Astrocyte of the cerebellum (primary cell): ENCODE measurements around the gene ADRA2C.

Experiments
- DNase-seq: peaks from one replicate; pipeline ENCODE4 v3.0.0-alpha.2; 2011; ENCODE audit warnings: low read depth
- H3K4me3 ChIP-seq: 2 replicates; pipeline ENCODE4 v1.5.1; 2011; ENCODE audit warnings: mild to moderate bottlenecking, low read depth, low read length, moderate library complexity
- in situ Hi-C: cut with HindIII; loops from 2 replicates; pipeline ENCODE4 v1.10.0; 2017; ENCODE audit warnings: low sequenced_read_pairs
- TF ChIP-seq, protein P1 (sequence below): IDR thresholded peaks from 2 replicates; pipeline ENCODE4 v1.5.1; 2012; ENCODE audit warnings: low read length, low read depth, moderate library complexity, mild to moderate bottlenecking; ENCODE audit errors: missing control alignments

The ADRA2C gene

DNA sequence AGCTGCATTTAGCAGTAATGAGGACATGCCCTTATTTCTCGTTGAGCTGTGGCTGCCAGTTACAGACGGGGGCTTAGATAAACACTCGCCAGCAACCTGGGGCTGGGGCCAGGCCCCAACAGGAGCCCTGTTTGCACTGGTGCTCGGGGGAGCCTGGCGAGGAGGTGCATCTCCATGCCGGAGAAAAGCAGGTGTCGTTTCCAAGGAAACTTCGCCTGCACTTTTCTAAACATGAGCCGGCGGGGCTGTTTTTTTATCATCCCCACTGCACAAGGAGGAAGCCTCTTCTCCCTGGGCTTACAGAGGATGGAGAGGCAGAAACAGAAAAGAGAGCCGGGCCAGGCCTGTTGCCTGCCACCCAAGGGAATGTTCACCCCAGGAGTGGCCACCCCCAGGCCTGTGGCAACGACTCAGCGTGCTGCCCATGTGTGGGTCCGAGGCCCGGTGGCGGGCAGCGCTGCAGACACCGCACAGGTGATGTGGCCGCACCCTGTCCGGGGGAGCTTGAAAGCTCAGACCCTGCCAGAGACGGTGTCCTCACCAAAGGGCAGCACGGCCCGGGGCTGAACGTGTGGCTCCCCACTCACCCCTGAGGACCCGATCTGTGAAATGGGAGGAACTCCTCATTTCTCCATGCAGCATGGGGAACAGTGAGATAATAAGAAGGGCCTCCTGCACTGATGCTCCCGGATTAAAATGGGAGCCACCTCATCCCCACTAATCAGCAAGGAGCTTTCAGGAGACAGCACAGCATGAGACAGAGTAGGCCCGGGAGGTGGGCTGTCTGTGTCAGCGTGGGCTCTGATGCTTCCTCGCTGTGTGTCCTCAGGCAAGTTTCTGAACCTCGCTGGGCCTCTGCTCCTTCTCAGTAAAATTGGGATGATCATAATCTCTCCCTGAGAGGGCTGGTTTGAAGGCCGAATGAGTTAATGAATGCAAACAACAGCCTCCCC is 33.8 kb upstream of the ADRA2C start:
- no peak for DNase-seq
- TF ChIP-seq, protein P1, sequence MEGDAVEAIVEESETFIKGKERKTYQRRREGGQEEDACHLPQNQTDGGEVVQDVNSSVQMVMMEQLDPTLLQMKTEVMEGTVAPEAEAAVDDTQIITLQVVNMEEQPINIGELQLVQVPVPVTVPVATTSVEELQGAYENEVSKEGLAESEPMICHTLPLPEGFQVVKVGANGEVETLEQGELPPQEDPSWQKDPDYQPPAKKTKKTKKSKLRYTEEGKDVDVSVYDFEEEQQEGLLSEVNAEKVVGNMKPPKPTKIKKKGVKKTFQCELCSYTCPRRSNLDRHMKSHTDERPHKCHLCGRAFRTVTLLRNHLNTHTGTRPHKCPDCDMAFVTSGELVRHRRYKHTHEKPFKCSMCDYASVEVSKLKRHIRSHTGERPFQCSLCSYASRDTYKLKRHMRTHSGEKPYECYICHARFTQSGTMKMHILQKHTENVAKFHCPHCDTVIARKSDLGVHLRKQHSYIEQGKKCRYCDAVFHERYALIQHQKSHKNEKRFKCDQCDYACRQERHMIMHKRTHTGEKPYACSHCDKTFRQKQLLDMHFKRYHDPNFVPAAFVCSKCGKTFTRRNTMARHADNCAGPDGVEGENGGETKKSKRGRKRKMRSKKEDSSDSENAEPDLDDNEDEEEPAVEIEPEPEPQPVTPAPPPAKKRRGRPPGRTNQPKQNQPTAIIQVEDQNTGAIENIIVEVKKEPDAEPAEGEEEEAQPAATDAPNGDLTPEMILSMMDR: no peak
- in situ Hi-C loops: loop anchor here (10.0 kb wide), 1 partner anchor 62 kb away; no protein-coding TSS in a partner anchor
- no peak overlapping the region for H3K4me3 ChIP-seq

GRCh38 chr4:3733195-3733594 is 33.0 kb upstream of the ADRA2C start:
- in situ Hi-C loops: loop anchor here (10.0 kb wide), 1 partner anchor 62 kb away; no protein-coding TSS in a partner anchor
- DNase-seq: no peak
- H3K4me3 ChIP-seq: no peak overlapping the region
- TF ChIP-seq, protein P1: no peak

- no peak for DNase-seq
- in situ Hi-C loops: loop anchor here (10.0 kb wide), 1 partner anchor 60 kb away; no protein-coding TSS in a partner anchor
- H3K4me3 ChIP-seq: no peak overlapping the region
- TF ChIP-seq, protein P1: no peak
These were observed 31.0 kb upstream of the ADRA2C start for GRCh38 chr4:3735196-3735595.

GRCh38 chr4:3736290-3736689 is 29.9 kb upstream of the ADRA2C start:
- TF ChIP-seq, protein P1: no peak
- no peak overlapping the region for H3K4me3 ChIP-seq
- DNase-seq: no peak
- in situ Hi-C loops: loop anchor here (10.0 kb wide), 1 partner anchor 59 kb away; no protein-coding TSS in a partner anchor

GRCh38 chr4:3736806-3737205 is 29.4 kb upstream of the ADRA2C start:
- in situ Hi-C loops: loop anchor here (10.0 kb wide), 1 partner anchor 58 kb away; no protein-coding TSS in a partner anchor
- DNase-seq: no peak
- TF ChIP-seq, protein P1: no peak
- no peak overlapping the region for H3K4me3 ChIP-seq

DNA sequence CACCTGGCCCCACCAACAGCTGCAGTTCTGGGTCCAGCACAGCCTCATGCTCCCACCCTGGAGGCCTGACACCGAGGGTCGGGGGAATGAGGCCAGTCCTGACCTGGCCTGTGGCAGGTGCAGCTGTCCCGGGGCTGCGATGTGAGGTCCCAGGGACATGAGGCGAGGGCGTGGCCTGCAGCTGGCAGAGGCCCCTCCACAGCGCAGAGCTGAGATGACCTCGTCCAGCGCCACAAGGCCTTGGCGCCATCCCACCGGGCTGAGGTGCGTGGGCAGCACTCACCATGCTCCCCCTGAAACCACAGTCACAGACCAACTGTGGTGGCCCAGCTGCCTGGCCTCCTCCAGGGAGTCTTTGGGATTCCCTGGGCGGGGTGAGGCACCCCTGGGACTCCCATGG is 26.6 kb upstream of the ADRA2C start:
- in situ Hi-C loops: loop anchor here (10.0 kb wide), 1 partner anchor 55 kb away; no protein-coding TSS in a partner anchor
- TF ChIP-seq, protein P1: no peak
- no peak for DNase-seq
- no peak overlapping the region for H3K4me3 ChIP-seq
